ENCODE data around the gene TFDP2.

- TF ChIP-seq GATA3 (IDR thresholded peaks at IDR 0.05; ENCODE audit: low read depth, low read length) (no peak), GATA2 (IDR thresholded peaks at IDR 0.05; ENCODE audit: low read depth, low read length) (no peak)
These were observed 39.5 kb upstream of the TFDP2 start for GRCh38 chr3:142188846-142189245.
